ENCODE results near the gene RBM20. TPM values are rescaled to one million over a fixed set of nuclear protein-coding genes. Genes with fewer than 3 reads are reported as not detected.

RBM20 gene
- total RNA-seq, 1 experiment from 2014 or later = 0.17 TPM

GRCh38 chr10:110883924-110884323, 239.8 kb downstream of the RBM20 start:
- no peaks in the 10 kb centered on the region for H3K27me3 Mint-ChIP-seq (ENCODE audit: low read depth)
- no peak for TF ChIP-seq CTCF (conservative IDR thresholded peaks at IDR 0.05)
- DNase-seq = no peak
- H3K79me1 ChIP-seq (ENCODE audit: insufficient read depth, low read depth, low read length, poor library complexity, severe bottlenecking) = no peaks in the 10 kb centered on the region
- H2AFZ ChIP-seq (ENCODE audit: low read length) = no peak overlapping the region
- H3K36me3 Mint-ChIP-seq (ENCODE audit: insufficient read depth in 1 of 3, low read depth in 3 of 3) = peaks cover 0 to 30% (median 18%) of the 10 kb centered on the region in 3 experiments; a peak in 4 of 7 replicates
- no peak overlapping the region for H2BK15ac ChIP-seq (ENCODE audit: low read depth, low read length)
- no peaks in the 10 kb centered on the region for H3K23me2 ChIP-seq (ENCODE audit: insufficient read length, low read depth, low read length, poor library complexity, severe bottlenecking)
- no peak overlapping the region for H3K4me2 ChIP-seq (ENCODE audit: insufficient read depth, insufficient read length, low read length)
- no peaks in the 10 kb centered on the region for H3K79me2 ChIP-seq (ENCODE audit: insufficient read depth, low read length)
- no peak overlapping the region for H2AK5ac ChIP-seq (ENCODE audit: insufficient read length, low read length)
- H3K27me3 ChIP-seq (ENCODE audit: insufficient read depth, low read length) = no peaks in the 10 kb centered on the region
- H2BK12ac ChIP-seq (ENCODE audit: insufficient read length, low read depth, low read length) = no peak overlapping the region
- no peak overlapping the region for H3K9ac ChIP-seq (ENCODE audit: extremely low read depth, insufficient read length, low read length)
- H3T11ph ChIP-seq (ENCODE audit: low read length) = no peak overlapping the region
- no peak overlapping the region for H4K91ac ChIP-seq (ENCODE audit: insufficient read length, low read depth, low read length)
- no peak overlapping the region for H3K4me3 Mint-ChIP-seq
- no peak overlapping the region for H3K56ac ChIP-seq (ENCODE audit: insufficient read length, low read depth, low read length)
- no CpG with 5 or more reads among the region's 10 CpGs for WGBS (ENCODE audit: extremely low coverage, insufficient read length, low lambda C conversion rate)
- no peaks in the 10 kb centered on the region for H3K9me3 ChIP-seq (ENCODE audit: control insufficient read depth, low read depth, low read length)
- H2BK20ac ChIP-seq (ENCODE audit: low read depth, low read length, poor library complexity, severe bottlenecking) = no peak overlapping the region
- no peak overlapping the region for H3K4ac ChIP-seq (ENCODE audit: low read depth, low read length)
- H3K4me1 Mint-ChIP-seq = no peaks in the 10 kb centered on the region
- no peak overlapping the region for H2BK120ac ChIP-seq (ENCODE audit: low read depth, low read length, poor library complexity, severe bottlenecking)
- no peak overlapping the region for H4K8ac ChIP-seq (replicated peaks; ENCODE audit: insufficient read length, low read depth, low read length)
- no peak overlapping the region for H3K14ac ChIP-seq (ENCODE audit: insufficient read depth, low read length)
- H3K18ac ChIP-seq (ENCODE audit: insufficient read length, low read depth, low read length) = no peak overlapping the region
- no peaks in the 10 kb centered on the region for H4K20me1 ChIP-seq (ENCODE audit: control insufficient read depth, insufficient read depth, insufficient read length)
- no peaks in the 10 kb centered on the region for H3K4me1 ChIP-seq (ENCODE audit: insufficient read depth, low read length)
- no peaks in the 10 kb centered on the region for H3K9me3 Mint-ChIP-seq
- no peak overlapping the region; a peak in 2 of 7 replicates for H3K27ac Mint-ChIP-seq
- no peak overlapping the region for H3K23ac ChIP-seq (ENCODE audit: insufficient read length, low read depth, low read length)
- no peak overlapping the region for H4K5ac ChIP-seq (ENCODE audit: insufficient read length, low read depth, low read length)
- no peak overlapping the region for H2BK5ac ChIP-seq (ENCODE audit: insufficient read length, low read length)
- no peak overlapping the region for H3K27ac ChIP-seq (ENCODE audit: insufficient read length, low read depth, low read length)
